GM12875 (cell line): Measurements from ENCODE around the gene KCNJ15.

Experiments used
- H3K4me3 ChIP-seq: one replicate; pipeline ENCODE4 v1.5.1; 2011; ENCODE audit warnings: low read depth, low read length, control low read depth
- TF ChIP-seq, protein P1 (sequence below): IDR thresholded peaks from 2 replicates; pipeline ENCODE4 v1.5.1; 2011; ENCODE audit warnings: low read depth, mild to moderate bottlenecking, control low read depth, inconsistent platforms, low read length, moderate library complexity, borderline replicate concordance; ENCODE audit not compliant: insufficient read depth

The KCNJ15 gene

DNA sequence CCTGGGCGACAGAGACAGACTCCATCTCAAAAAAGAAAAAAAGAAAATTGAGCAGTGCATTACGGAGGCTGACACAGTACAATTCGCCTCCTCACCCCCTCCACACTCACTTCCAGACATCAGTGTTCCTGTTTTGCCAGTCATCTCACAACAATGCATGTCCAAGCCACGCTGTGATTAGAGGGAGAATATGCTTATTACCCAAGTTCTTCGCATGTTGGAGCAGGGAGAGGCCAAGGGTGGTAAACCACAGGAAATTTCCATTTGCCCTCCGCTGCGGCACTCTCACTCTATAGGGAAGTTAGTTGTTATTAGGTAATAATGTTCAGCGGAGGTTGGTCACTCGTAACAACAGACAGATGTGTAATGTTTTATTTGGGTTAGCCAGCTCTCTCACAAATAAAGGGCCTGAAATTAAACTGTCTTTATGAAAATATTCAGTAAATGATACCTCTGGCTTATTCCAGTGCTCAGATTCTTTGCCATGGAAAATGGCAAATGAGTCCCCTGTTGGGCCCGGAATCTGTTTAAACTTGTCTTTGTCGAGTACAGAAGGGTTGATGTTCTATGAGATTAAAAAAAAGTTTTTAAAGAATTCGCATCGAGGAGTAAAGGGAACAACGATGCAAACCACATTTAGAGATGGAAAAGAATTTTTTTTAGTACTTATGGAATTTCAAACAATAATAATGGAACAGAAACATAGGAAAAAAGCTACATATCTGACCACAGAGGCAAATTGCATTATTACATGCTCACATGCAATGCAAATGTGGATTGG is 33.1 kb downstream of the KCNJ15 start:
- TF ChIP-seq, protein P1, sequence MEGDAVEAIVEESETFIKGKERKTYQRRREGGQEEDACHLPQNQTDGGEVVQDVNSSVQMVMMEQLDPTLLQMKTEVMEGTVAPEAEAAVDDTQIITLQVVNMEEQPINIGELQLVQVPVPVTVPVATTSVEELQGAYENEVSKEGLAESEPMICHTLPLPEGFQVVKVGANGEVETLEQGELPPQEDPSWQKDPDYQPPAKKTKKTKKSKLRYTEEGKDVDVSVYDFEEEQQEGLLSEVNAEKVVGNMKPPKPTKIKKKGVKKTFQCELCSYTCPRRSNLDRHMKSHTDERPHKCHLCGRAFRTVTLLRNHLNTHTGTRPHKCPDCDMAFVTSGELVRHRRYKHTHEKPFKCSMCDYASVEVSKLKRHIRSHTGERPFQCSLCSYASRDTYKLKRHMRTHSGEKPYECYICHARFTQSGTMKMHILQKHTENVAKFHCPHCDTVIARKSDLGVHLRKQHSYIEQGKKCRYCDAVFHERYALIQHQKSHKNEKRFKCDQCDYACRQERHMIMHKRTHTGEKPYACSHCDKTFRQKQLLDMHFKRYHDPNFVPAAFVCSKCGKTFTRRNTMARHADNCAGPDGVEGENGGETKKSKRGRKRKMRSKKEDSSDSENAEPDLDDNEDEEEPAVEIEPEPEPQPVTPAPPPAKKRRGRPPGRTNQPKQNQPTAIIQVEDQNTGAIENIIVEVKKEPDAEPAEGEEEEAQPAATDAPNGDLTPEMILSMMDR, result no peak
- H3K4me3 ChIP-seq, result no peak overlapping the region

DNA sequence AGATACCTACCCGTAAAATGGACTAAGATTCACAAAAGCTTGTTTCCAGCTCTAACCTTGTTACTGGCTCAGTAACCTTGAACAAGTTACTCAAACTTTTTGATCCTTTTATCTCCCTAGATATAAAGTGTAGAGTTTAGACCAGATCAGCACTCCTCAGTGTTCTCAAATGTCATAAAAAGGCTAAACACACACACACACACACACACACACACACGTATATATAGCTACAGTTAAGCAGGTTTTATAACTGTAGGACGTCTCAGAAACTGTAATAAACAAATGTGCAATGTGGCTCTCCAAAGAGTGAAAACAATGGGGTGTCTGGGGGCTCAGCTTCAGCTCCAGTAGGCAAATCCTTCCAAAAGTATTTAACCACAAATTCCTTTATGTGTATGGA is 34.0 kb downstream of the KCNJ15 start:
- H3K4me3 ChIP-seq, result no peak overlapping the region
- TF ChIP-seq, protein P1, result no peak

DNA sequence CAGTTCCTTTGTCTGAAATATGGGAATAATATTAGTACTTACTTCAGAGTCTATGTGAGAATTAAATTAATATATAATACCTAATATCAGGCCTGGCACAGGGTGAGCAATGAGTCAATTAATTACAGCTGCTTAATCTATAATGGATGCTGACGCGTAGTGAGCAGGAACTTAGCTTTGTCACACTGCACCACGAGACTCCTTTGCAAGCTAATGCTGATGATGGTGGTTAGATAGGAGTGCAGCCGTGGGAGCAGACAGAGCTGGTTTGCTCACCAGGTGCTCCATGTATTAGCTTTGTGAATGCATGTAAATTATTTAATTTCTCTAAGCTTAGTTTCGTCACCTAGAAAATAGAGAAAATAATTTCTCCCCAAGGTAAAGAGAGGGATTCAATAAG is 35.1 kb downstream of the KCNJ15 start:
- no peak overlapping the region for H3K4me3 ChIP-seq
- TF ChIP-seq, protein P1, result no peak

DNA sequence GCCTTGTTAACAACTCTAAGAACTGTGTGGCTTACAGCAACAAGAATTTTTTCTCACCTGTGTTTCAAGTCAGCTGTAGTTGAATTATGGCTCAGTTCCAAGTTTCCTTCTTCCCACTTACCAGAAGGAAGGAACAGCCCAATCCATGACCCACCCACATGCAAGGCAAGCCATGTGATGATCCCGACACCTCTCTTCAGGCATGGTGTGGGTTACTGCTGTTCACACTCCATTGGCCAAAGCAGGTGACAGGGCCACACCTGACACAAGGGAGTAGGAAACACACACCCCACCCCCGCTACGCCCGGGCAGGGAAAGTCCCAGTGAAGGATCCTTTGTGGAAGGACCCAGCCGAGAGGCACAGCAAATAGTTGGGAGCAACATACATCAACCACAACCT is 36.3 kb downstream of the KCNJ15 start:
- TF ChIP-seq, protein P1, result no peak

GRCh38 chr21:38293765-38294164 is 37.0 kb downstream of the KCNJ15 start:
- TF ChIP-seq, protein P1, result no peak
- no peak overlapping the region for H3K4me3 ChIP-seq

More for the DNA sequence above, 36.3 kb downstream of the KCNJ15 start:
- H3K4me3 ChIP-seq, result no peak overlapping the region

GRCh38 chr21:38294609-38295008 is 37.8 kb downstream of the KCNJ15 start:
- TF ChIP-seq, protein P1, result no peak
- H3K4me3 ChIP-seq, result no peak overlapping the region
